ES-I3 (cell line): Measurements from ENCODE around the gene SETD7.
"Not testable (repeated sequence)": the region's sequence is repeated elsewhere in the genome, so short reads cannot be mapped to it uniquely, and the experiment has no call there.

Experiments
- H3K36me3 ChIP-seq: 2 replicates; pipeline ENCODE4 v1.6.1; 2013; ENCODE audit warnings: mild to moderate bottlenecking, low read length, control low read depth, moderate library complexity; ENCODE audit not compliant: insufficient read depth
- H3K4me1 ChIP-seq: 2 replicates; pipeline ENCODE4 v1.6.1; 2013; ENCODE audit warnings: mild to moderate bottlenecking, control low read depth, low read length; ENCODE audit not compliant: insufficient read depth
- H3K9ac ChIP-seq: 2 replicates; pipeline ENCODE4 v1.6.1; 2013; ENCODE audit warnings: low read depth, mild to moderate bottlenecking, low read length, moderate library complexity
- H3K9me3 ChIP-seq: 2 replicates; pipeline ENCODE4 v1.6.1; 2013; ENCODE audit warnings: mild to moderate bottlenecking, low read length, moderate library complexity; ENCODE audit not compliant: control insufficient read depth, insufficient read depth

Gene SETD7

GRCh38 chr4:139499186-139499585 lies 56.8 kb downstream of the SETD7 start:
- Histone ChIP-seq H3K36me3 (no peaks in the 10 kb centered on the region), H3K9ac (no peak overlapping the region), H3K4me1 (peaks cover 5% of the 10 kb centered on the region; the same call in 1 of the 2 replicates)

GRCh38 chr4:139493176-139493575 lies 62.8 kb downstream of the SETD7 start:
- H3K9ac ChIP-seq: no peak overlapping the region
- no peaks in the 10 kb centered on the region; the same call in 1 of the 2 replicates for H3K4me1 ChIP-seq
- no peaks in the 10 kb centered on the region for H3K9me3 ChIP-seq
- H3K36me3 ChIP-seq: no peaks in the 10 kb centered on the region

More at GRCh38 chr4:139499186-139499585, 56.8 kb downstream of the SETD7 start:
- H3K9me3 ChIP-seq: no peaks in the 10 kb centered on the region

- Histone ChIP-seq H3K9me3 (no peaks in the 10 kb centered on the region), H3K4me1 (no peaks in the 10 kb centered on the region; the same call in 1 of the 2 replicates)
These were observed 63.6 kb downstream of the SETD7 start for GRCh38 chr4:139492429-139492828.

GRCh38 chr4:139489638-139490037 lies 66.4 kb downstream of the SETD7 start:
- Histone ChIP-seq H3K9ac (no peak overlapping the region), H3K4me1 (peaks cover 3% of the 10 kb centered on the region), H3K9me3 (no peaks in the 10 kb centered on the region), H3K36me3 (no peaks in the 10 kb centered on the region)

More at GRCh38 chr4:139492429-139492828, 63.6 kb downstream of the SETD7 start:
- Histone ChIP-seq H3K9ac (no peak overlapping the region), H3K36me3 (no peaks in the 10 kb centered on the region)

GRCh38 chr4:139488442-139488841 lies 67.6 kb downstream of the SETD7 start:
- H3K9ac ChIP-seq: no peak overlapping the region
- H3K36me3 ChIP-seq: no peaks in the 10 kb centered on the region
- H3K9me3 ChIP-seq: no peaks in the 10 kb centered on the region
- peaks cover 3% of the 10 kb centered on the region for H3K4me1 ChIP-seq

GRCh38 chr4:139484783-139485311 lies 71.2 kb downstream of the SETD7 start:
- H3K9me3 ChIP-seq: no peaks in the 10 kb centered on the region
- H3K9ac ChIP-seq: no peak overlapping the region
- H3K36me3 ChIP-seq: no peaks in the 10 kb centered on the region
- peaks cover 3% of the 10 kb centered on the region; the same call in 1 of the 2 replicates for H3K4me1 ChIP-seq

GRCh38 chr4:139483000-139483399 lies 73.0 kb downstream of the SETD7 start:
- H3K9me3 ChIP-seq: no peaks in the 10 kb centered on the region
- peaks cover 3% of the 10 kb centered on the region; the same call in 1 of the 2 replicates for H3K4me1 ChIP-seq
- no peak overlapping the region for H3K9ac ChIP-seq
- no peaks in the 10 kb centered on the region for H3K36me3 ChIP-seq

GRCh38 chr4:139481465-139481864 lies 74.6 kb downstream of the SETD7 start:
- Histone ChIP-seq H3K36me3 (no peaks in the 10 kb centered on the region), H3K9me3 (no peaks in the 10 kb centered on the region), H3K4me1 (no peaks in the 10 kb centered on the region), H3K9ac (no peak overlapping the region)

GRCh38 chr4:139476363-139476762 lies 79.7 kb downstream of the SETD7 start:
- H3K9ac ChIP-seq: no peak overlapping the region
- H3K4me1 ChIP-seq: no peaks in the 10 kb centered on the region
- no peaks in the 10 kb centered on the region for H3K36me3 ChIP-seq
- H3K9me3 ChIP-seq: no peaks in the 10 kb centered on the region

- Histone ChIP-seq H3K9me3 (peaks cover 5% of the 10 kb centered on the region; the same call in 1 of the 2 replicates), H3K4me1 (no peaks in the 10 kb centered on the region), H3K9ac (no peak overlapping the region), H3K36me3 (no peaks in the 10 kb centered on the region)
These were observed 83.2 kb downstream of the SETD7 start for GRCh38 chr4:139472852-139473251.

- H3K4me1 ChIP-seq: no peaks in the 10 kb centered on the region
- peaks cover 5% of the 10 kb centered on the region; the same call in 1 of the 2 replicates for H3K9me3 ChIP-seq
- H3K9ac ChIP-seq: no peak overlapping the region
- H3K36me3 ChIP-seq: no peaks in the 10 kb centered on the region
These were observed 84.9 kb downstream of the SETD7 start for GRCh38 chr4:139470997-139471665.

- Histone ChIP-seq H3K9ac (no peak overlapping the region), H3K36me3 (no peaks in the 10 kb centered on the region), H3K9me3 (peaks cover 5% of the 10 kb centered on the region; the same call in 1 of the 2 replicates), H3K4me1 (no peaks in the 10 kb centered on the region)
These were observed 85.7 kb downstream of the SETD7 start for GRCh38 chr4:139470295-139470694.

GRCh38 chr4:139469869-139470268 lies 86.2 kb downstream of the SETD7 start:
- Histone ChIP-seq H3K4me1 (no peaks in the 10 kb centered on the region), H3K36me3 (no peaks in the 10 kb centered on the region), H3K9ac (no peak overlapping the region), H3K9me3 (peaks cover 5% of the 10 kb centered on the region; the same call in 1 of the 2 replicates)

- Histone ChIP-seq H3K36me3 (no peaks in the 10 kb centered on the region), H3K4me1 (no peaks in the 10 kb centered on the region)
These were observed 86.8 kb downstream of the SETD7 start for GRCh38 chr4:139469216-139469615.

GRCh38 chr4:139468756-139469155 lies 87.3 kb downstream of the SETD7 start:
- not testable (repeated sequence) for H3K9me3 ChIP-seq, H3K36me3 ChIP-seq, H3K4me1 ChIP-seq, H3K9ac ChIP-seq

More at GRCh38 chr4:139469216-139469615, 86.8 kb downstream of the SETD7 start:
- no peak overlapping the region for H3K9ac ChIP-seq
- peaks cover 5% of the 10 kb centered on the region; the same call in 1 of the 2 replicates for H3K9me3 ChIP-seq
